GM23338 (cell line): ENCODE results near the gene FAM50A. TPM values are rescaled to one million over a fixed set of nuclear protein-coding genes. Genes with fewer than 3 reads are reported as not detected.

ENCODE experiments used
- ATAC-seq: fragments of 200-7000 bp; cut with Tn5 transposase; 3 replicates; pipeline ENCODE4 v1.9.1; 2020
- DNase-seq: peaks from one replicate; pipeline ENCODE4 v3.0.0-alpha.2; 2015; ENCODE audit warnings: low spot score
- H2AFZ ChIP-seq: fragments of 200-600 bp; sonication (generic); 2 replicates; pipeline ENCODE4 v1.8.0; 2016; ENCODE audit warnings: antibody characterized with exemption, mild to moderate bottlenecking, moderate library complexity
- H3F3A ChIP-seq: fragments of 200-600 bp; sonication (generic); replicated peaks from 2 replicates; pipeline ENCODE4 v1.8.0; 2017; ENCODE audit warnings: antibody characterized with exemption, mixed run types, low read depth
- H3K27ac ChIP-seq: fragments of 200-600 bp; sonication (generic); 2 replicates; pipeline ENCODE4 v1.6.1; 2016; ENCODE audit warnings: low read depth
- H3K27me3 ChIP-seq: fragments of 200-600 bp; sonication (generic); 2 replicates; pipeline ENCODE4 v1.8.0; 2016; ENCODE audit warnings: mild to moderate bottlenecking, mixed run types, moderate library complexity; ENCODE audit not compliant: insufficient read depth
- H3K36me3 ChIP-seq: fragments of 200-600 bp; sonication (generic); 2 replicates; pipeline ENCODE4 v1.8.0; 2016; ENCODE audit warnings: mild to moderate bottlenecking; ENCODE audit not compliant: insufficient read depth
- H3K4me1 ChIP-seq: fragments of 200-600 bp; sonication (generic); 2 replicates; pipeline ENCODE4 v1.8.0; 2016; ENCODE audit warnings: mild to moderate bottlenecking, moderate library complexity; ENCODE audit not compliant: insufficient read depth
- H3K4me2 ChIP-seq: fragments of 200-600 bp; sonication (generic); 2 replicates; pipeline ENCODE4 v1.7.1; 2017; ENCODE audit warnings: mixed run types
- H3K4me3 ChIP-seq: fragments of 200-600 bp; sonication (generic); 2 replicates; pipeline ENCODE4 v1.6.1; 2016; ENCODE audit warnings: mixed run types
- H3K79me2 ChIP-seq: fragments of 200-600 bp; sonication (generic); replicated peaks from 2 replicates; pipeline ENCODE4 v1.8.0; 2017; ENCODE audit warnings: mild to moderate bottlenecking; ENCODE audit not compliant: insufficient read depth
- H3K9me2 ChIP-seq: fragments of 200-600 bp; sonication (generic); 2 replicates; pipeline ENCODE4 v1.8.0; 2017; ENCODE audit not compliant: insufficient read depth
- H4K20me1 ChIP-seq: fragments of 200-600 bp; sonication (generic); replicated peaks from 2 replicates; pipeline ENCODE4 v1.8.0; 2017; ENCODE audit warnings: mild to moderate bottlenecking; ENCODE audit not compliant: insufficient read depth
- H3K27ac Mint-ChIP-seq: 2 replicates; pipeline ENCODE4 v1.8.0; 2020; ENCODE audit warnings: inconsistent platforms, mild to moderate bottlenecking, moderate library complexity, mixed read lengths
- H3K27me3 Mint-ChIP-seq: 3 replicates; pipeline ENCODE4 v1.8.0; 2022; ENCODE audit warnings: low read depth, mild to moderate bottlenecking, moderate library complexity, mixed read lengths, inconsistent platforms; ENCODE audit not compliant: insufficient read depth, poor library complexity
- H3K36me3 Mint-ChIP-seq: 3 replicates; pipeline ENCODE4 v1.8.0; 2021; ENCODE audit warnings: low read depth, mild to moderate bottlenecking, inconsistent platforms, moderate library complexity, mixed read lengths
- H3K4me1 Mint-ChIP-seq: 3 replicates; pipeline ENCODE4 v1.8.0; 2020; ENCODE audit warnings: mild to moderate bottlenecking, inconsistent platforms, mixed read lengths
- H3K4me3 Mint-ChIP-seq: 3 replicates; pipeline ENCODE4 v1.8.0; 2021; ENCODE audit warnings: moderate library complexity, mild to moderate bottlenecking, inconsistent platforms, mixed read lengths
- H3K9me3 Mint-ChIP-seq: 3 replicates; pipeline ENCODE4 v1.8.0; 2020; ENCODE audit warnings: moderate library complexity, mild to moderate bottlenecking, inconsistent platforms, mixed read lengths
- CREB1 ChIP-seq: fragments of 250-450 bp; sonication (Bioruptor Pico); IDR thresholded peaks from 2 replicates; pipeline ENCODE4 v1.5.0; 2020; ENCODE audit warnings: low read depth, mild to moderate bottlenecking, moderate library complexity
- CTCF ChIP-seq, 2 experiments: fragments of 200-600 bp in 1 of 2; sonication (generic) in 1 of 2; conservative IDR thresholded peaks; 2 replicates each; pipeline versions ENCODE4 v1.5.1 to v1.6.1; 2016 to 2017; ENCODE audit warnings: antibody characterized with exemption in 2 of 2, low read depth in 2 of 2, mild to moderate bottlenecking in 2 of 2, moderate library complexity in 1 of 2
- EZH2phosphoT487 ChIP-seq: fragments of 200-600 bp; sonication (generic); IDR thresholded peaks from one replicate; pipeline ENCODE4 v1.8.1; 2018; ENCODE audit warnings: antibody characterized with exemption; ENCODE audit not compliant: unreplicated experiment
- JUNB ChIP-seq: IDR thresholded peaks from one replicate; pipeline ENCODE4 v1.6.1; 2016; ENCODE audit warnings: antibody characterized with exemption; ENCODE audit not compliant: unreplicated experiment
- POLR2AphosphoS5 ChIP-seq: IDR thresholded peaks from 2 replicates; pipeline ENCODE4 v1.6.1; 2016; ENCODE audit warnings: antibody characterized with exemption, low read depth
- ZNF114 ChIP-seq: fragments of 250-450 bp; sonication (Bioruptor Pico); IDR thresholded peaks from 2 replicates; pipeline ENCODE4 v1.5.0; 2020; ENCODE audit warnings: mild to moderate bottlenecking, moderate library complexity
- ZNF331 ChIP-seq: fragments of 250-450 bp; sonication (Bioruptor Pico); IDR thresholded peaks from 2 replicates; pipeline ENCODE4 v1.5.0; 2020; ENCODE audit warnings: low read depth, mild to moderate bottlenecking, moderate library complexity
- polyA plus RNA-seq: library from polyadenylated mRNA; unstranded; fragments of >200 nt; fragmentation: Nextera tagmentation; extraction: Ambion mirVana; gene quantifications from 2 replicates; pipeline ENCODE4 v1.2.1, GENCODE V29; 2016
- total RNA-seq: library from RNA; depleted of rRNA; stranded (reverse); fragments of >200 nt; shearing (Covaris generic); gene quantifications from 2 replicates; pipeline ENCODE4 v1.2.3, GENCODE V29; 2014
- TF ChIP-seq, protein P1 (sequence below): IDR thresholded peaks from one replicate; pipeline ENCODE4 v1.6.1; 2018; ENCODE audit warnings: antibody characterized with exemption; ENCODE audit not compliant: unreplicated experiment
- TF ChIP-seq, protein P2 (sequence below): IDR thresholded peaks from 2 replicates; pipeline ENCODE4 v1.6.1; 2016; ENCODE audit warnings: antibody characterized with exemption

The FAM50A gene
- total and polyA plus RNA-seq, 2 experiments from 2014 or later = 23.9 to 77.6 TPM

GRCh38 chrX:154431341-154431740, 12.6 kb upstream of the FAM50A start (continued):
- TF ChIP-seq, protein P1, sequence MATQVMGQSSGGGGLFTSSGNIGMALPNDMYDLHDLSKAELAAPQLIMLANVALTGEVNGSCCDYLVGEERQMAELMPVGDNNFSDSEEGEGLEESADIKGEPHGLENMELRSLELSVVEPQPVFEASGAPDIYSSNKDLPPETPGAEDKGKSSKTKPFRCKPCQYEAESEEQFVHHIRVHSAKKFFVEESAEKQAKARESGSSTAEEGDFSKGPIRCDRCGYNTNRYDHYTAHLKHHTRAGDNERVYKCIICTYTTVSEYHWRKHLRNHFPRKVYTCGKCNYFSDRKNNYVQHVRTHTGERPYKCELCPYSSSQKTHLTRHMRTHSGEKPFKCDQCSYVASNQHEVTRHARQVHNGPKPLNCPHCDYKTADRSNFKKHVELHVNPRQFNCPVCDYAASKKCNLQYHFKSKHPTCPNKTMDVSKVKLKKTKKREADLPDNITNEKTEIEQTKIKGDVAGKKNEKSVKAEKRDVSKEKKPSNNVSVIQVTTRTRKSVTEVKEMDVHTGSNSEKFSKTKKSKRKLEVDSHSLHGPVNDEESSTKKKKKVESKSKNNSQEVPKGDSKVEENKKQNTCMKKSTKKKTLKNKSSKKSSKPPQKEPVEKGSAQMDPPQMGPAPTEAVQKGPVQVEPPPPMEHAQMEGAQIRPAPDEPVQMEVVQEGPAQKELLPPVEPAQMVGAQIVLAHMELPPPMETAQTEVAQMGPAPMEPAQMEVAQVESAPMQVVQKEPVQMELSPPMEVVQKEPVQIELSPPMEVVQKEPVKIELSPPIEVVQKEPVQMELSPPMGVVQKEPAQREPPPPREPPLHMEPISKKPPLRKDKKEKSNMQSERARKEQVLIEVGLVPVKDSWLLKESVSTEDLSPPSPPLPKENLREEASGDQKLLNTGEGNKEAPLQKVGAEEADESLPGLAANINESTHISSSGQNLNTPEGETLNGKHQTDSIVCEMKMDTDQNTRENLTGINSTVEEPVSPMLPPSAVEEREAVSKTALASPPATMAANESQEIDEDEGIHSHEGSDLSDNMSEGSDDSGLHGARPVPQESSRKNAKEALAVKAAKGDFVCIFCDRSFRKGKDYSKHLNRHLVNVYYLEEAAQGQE = no peak
- no peak for TF ChIP-seq ZNF331 (CRISPR knock-in tag)

DNA sequence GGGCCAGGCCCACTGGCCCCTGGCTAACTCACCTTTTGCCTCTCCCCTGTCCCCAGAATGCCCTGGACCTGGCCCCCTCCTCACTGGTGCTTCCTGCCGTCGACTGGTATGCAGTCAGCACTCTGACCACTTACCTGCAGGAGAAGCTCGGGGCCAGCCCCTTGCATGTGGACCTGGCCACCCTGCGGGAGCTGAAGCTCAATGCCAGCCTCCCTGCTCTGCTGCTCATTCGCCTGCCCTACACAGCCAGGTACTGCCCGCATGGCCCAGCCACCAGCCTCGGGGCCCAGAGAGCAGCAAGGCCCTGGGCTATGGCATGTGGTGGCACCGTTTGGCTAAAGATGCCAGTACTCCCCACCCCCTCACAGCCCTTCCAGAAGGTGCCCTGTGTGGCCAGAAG, 11.7 kb upstream of the FAM50A start:
- no peak overlapping the region for H3K27ac ChIP-seq
- H3K36me3 Mint-ChIP-seq = peaks cover 24% of the 10 kb centered on the region
- DNase-seq (no peak), ATAC-seq (no peak)
- no peaks in the 10 kb centered on the region for H3K9me2 ChIP-seq
- H2AFZ ChIP-seq = no peak overlapping the region
- H3K4me3 Mint-ChIP-seq = no peak overlapping the region
- peaks cover 11% of the 10 kb centered on the region for H3K79me2 ChIP-seq
- no peaks in the 10 kb centered on the region for H3K9me3 Mint-ChIP-seq
- H4K20me1 ChIP-seq = no peaks in the 10 kb centered on the region
- H3K27ac Mint-ChIP-seq = no peak overlapping the region
- H3K4me1 Mint-ChIP-seq = peaks cover 23% of the 10 kb centered on the region
- no peaks in the 10 kb centered on the region for H3K36me3 ChIP-seq
- H3K4me3 ChIP-seq = no peak overlapping the region
- no peaks in the 10 kb centered on the region for H3K27me3 ChIP-seq
- H3K27me3 Mint-ChIP-seq = peaks cover 4% of the 10 kb centered on the region
- H3F3A ChIP-seq = no peaks in the 10 kb centered on the region
- H3K4me1 ChIP-seq = no peaks in the 10 kb centered on the region; the same call in 1 of the 2 replicates
- H3K4me2 ChIP-seq = no peak overlapping the region
- TF ChIP-seq ZNF331 (CRISPR knock-in tag) (no peak), JUNB (no peak), ZNF114 (CRISPR knock-in tag) (no peak), POLR2AphosphoS5 (no peak), CTCF (conservative IDR thresholded peaks at IDR 0.05; ENCODE audit: low read depth in 2 of 2) (no peak), CREB1 (CRISPR knock-in tag) (no peak), EZH2phosphoT487 (no peak)
- TF ChIP-seq, protein P1 = no peak
- TF ChIP-seq, protein P2, sequence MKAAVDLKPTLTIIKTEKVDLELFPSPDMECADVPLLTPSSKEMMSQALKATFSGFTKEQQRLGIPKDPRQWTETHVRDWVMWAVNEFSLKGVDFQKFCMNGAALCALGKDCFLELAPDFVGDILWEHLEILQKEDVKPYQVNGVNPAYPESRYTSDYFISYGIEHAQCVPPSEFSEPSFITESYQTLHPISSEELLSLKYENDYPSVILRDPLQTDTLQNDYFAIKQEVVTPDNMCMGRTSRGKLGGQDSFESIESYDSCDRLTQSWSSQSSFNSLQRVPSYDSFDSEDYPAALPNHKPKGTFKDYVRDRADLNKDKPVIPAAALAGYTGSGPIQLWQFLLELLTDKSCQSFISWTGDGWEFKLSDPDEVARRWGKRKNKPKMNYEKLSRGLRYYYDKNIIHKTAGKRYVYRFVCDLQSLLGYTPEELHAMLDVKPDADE = no peak
